Measurements from ENCODE around the gene PHF23.

The PHF23 gene

GRCh38 chr17:7239091-7240027 is at the start of gene PHF23:
PHF23 (minus strand) TSS chr17:7239457; CDS start chr17:7239279, 178 bp downstream.
- DNase-seq (ENCODE audit: low spot score), result peak; percentile 99

GRCh38 chr17:7285679-7286078 is 46.4 kb upstream of the PHF23 start:
- DNase-seq (ENCODE audit: low spot score), result no peak

- no peak for DNase-seq (ENCODE audit: low spot score)
These were observed 45.7 kb upstream of the PHF23 start for GRCh38 chr17:7284911-7285310.

GRCh38 chr17:7283471-7284216 is 44.4 kb upstream of the PHF23 start:
- no peak for DNase-seq (ENCODE audit: low spot score)

- no peak for DNase-seq (ENCODE audit: low spot score)
These were observed 43.6 kb upstream of the PHF23 start for GRCh38 chr17:7282752-7283321.

- DNase-seq (ENCODE audit: low spot score), result no peak
These were observed 42.9 kb upstream of the PHF23 start for GRCh38 chr17:7281953-7282751.

- DNase-seq (ENCODE audit: low spot score), result peak; percentile 82
These were observed 42.1 kb upstream of the PHF23 start, which contains the start of gene SLC2A4 for GRCh38 chr17:7281074-7281952. SLC2A4 (plus strand) TSS chr17:7281718; CDS start chr17:7281935, 217 bp downstream.

GRCh38 chr17:7280519-7281073 is 41.3 kb upstream of the PHF23 start:
- peak; percentile 89 for DNase-seq (ENCODE audit: low spot score)

- DNase-seq (ENCODE audit: low spot score), result no peak
These were observed 40.2 kb upstream of the PHF23 start for GRCh38 chr17:7279448-7279847.

- no peak for DNase-seq (ENCODE audit: low spot score)
These were observed 27.5 kb upstream of the PHF23 start for GRCh38 chr17:7266784-7267183.

GRCh38 chr17:7263801-7264078 is 24.5 kb upstream of the PHF23 start:
- no peak for DNase-seq (ENCODE audit: low spot score)

GRCh38 chr17:7262935-7263800 is 23.9 kb upstream of the PHF23 start:
- DNase-seq (ENCODE audit: low spot score), result no peak

- DNase-seq (ENCODE audit: low spot score), result no peak
These were observed 23.1 kb upstream of the PHF23 start, which contains the start of gene CLDN7 for GRCh38 chr17:7262192-7262934. CLDN7 (minus strand) TSS chr17:7262478; CDS start chr17:7262043, 435 bp downstream.

GRCh38 chr17:7261379-7262191 is 22.3 kb upstream of the PHF23 start:
- no peak for DNase-seq (ENCODE audit: low spot score)

GRCh38 chr17:7260651-7261378 is 21.6 kb upstream of the PHF23 start:
- DNase-seq (ENCODE audit: low spot score), result no peak

GRCh38 chr17:7260151-7260550 is 20.9 kb upstream of the PHF23 start:
- no peak for DNase-seq (ENCODE audit: low spot score)

GRCh38 chr17:7259555-7259889 is 20.3 kb upstream of the PHF23 start:
- no peak for DNase-seq (ENCODE audit: low spot score)

Data from CD4-positive, alpha-beta T cell treated with Interleukin-2 at 100 ng/mL for 4 hours (primary cell).